Measurements from ENCODE around the gene KCNK6. TPM values are rescaled to one million over a fixed set of nuclear protein-coding genes. Genes with fewer than 3 reads are reported as not detected.

The KCNK6 gene
- total RNA-seq = 3.2 and 3.4 TPM in 2 replicates

GRCh38 chr19:38319421-38320258, at the start of gene KCNK6:
Gene KCNK6, plus strand, starts transcription at chr19:38319845. Its CDS starts 106 bp downstream, at chr19:38319951.

GRCh38 chr19:38303517-38304351, 15.9 kb upstream of the KCNK6 start, which contains the start of gene C19orf33:
Gene C19orf33, plus strand, starts transcription at chr19:38304251. Its CDS starts 11 bp downstream, at chr19:38304262.

GRCh38 chr19:38315657-38316476, 3.8 kb upstream of the KCNK6 start, which contains the start of gene YIF1B:
Gene YIF1B, minus strand, starts transcription at chr19:38315947. Its CDS starts 30 bp downstream, at chr19:38315917.

GRCh38 chr19:38374332-38375097, 54.9 kb downstream of the KCNK6 start, which contains the start of gene PSMD8:
Gene PSMD8, plus strand, starts transcription at chr19:38374571. Its CDS starts 31 bp downstream, at chr19:38374602.

Other genes starting within 250 kb of the KCNK6 start
- gene DPF1, start 95.6 kb upstream of the KCNK6 start, total RNA-seq = 3.5 and 3.6 TPM in 2 replicates
- 6.7 and 7.6 TPM in 2 replicates for gene PPP1R14A, start 63.5 kb upstream of the KCNK6 start, total RNA-seq
- 3.3 and 4.2 TPM in 2 replicates for gene SPINT2, start 55.3 kb upstream of the KCNK6 start, total RNA-seq
- 8.7 and 21.1 TPM in 2 replicates for gene C19orf33, start 15.6 kb upstream of the KCNK6 start, total RNA-seq
- 126 TPM in 2 replicates for gene YIF1B, start 3.9 kb upstream of the KCNK6 start, total RNA-seq
- 0.17 TPM in 1 of 2 replicates, not detected in the other for gene CATSPERG, start 16.0 kb downstream of the KCNK6 start, total RNA-seq
- gene PSMD8, start 54.7 kb downstream of the KCNK6 start, total RNA-seq = 414 and 429 TPM in 2 replicates
- gene GGN, start 68.2 kb downstream of the KCNK6 start, total RNA-seq = 0.59 and 2.5 TPM in 2 replicates
- 0.84 and 1.5 TPM in 2 replicates for gene SPRED3, start 68.9 kb downstream of the KCNK6 start, total RNA-seq
- gene FAM98C, start 83.2 kb downstream of the KCNK6 start, total RNA-seq = 12.8 and 17.3 TPM in 2 replicates
- gene RASGRP4, start 106.4 kb downstream of the KCNK6 start, total RNA-seq = not detected in 2 replicates
- gene RYR1, start 113.8 kb downstream of the KCNK6 start, total RNA-seq = under 0.01 TPM in 1 of 2 replicates, not detected in the other